Keratinocyte (primary cell): ENCODE results near the gene RAB7B.
A peak's percentile ranks its signal among the peaks of the same experiment; 100 is the strongest.

ENCODE experiments used
- CTCF ChIP-seq, 3 experiments: IDR thresholded peaks in 1 of 3; conservative IDR thresholded peaks in 1 of 3; optimal IDR thresholded peaks in 1 of 3; 2 replicates in 2 of 3; 3 replicates in 1 of 3; pipeline versions ENCODE3 to v1.5.1; 2011; ENCODE audit warnings: low read length in 3 of 3, mild to moderate bottlenecking in 3 of 3, moderate library complexity in 2 of 3, control low read depth in 1 of 3, inconsistent platforms in 1 of 3; ENCODE audit not compliant: insufficient read depth in 2 of 3; ENCODE audit errors: extremely low read depth in 1 of 3
- EZH2 ChIP-seq: IDR thresholded peaks from one replicate; pipeline ENCODE4 v1.6.1; 2012; ENCODE audit warnings: inconsistent platforms, mild to moderate bottlenecking, low read length, moderate library complexity

- peak; percentile 95 to 98 (median 96) for TF ChIP-seq CTCF (optimal IDR thresholded peaks at IDR 0.05 in 1 of 3, IDR thresholded peaks at IDR 0.05 in 1 of 3, conservative IDR thresholded peaks at IDR 0.05 in 1 of 3; ENCODE audit: extremely low read depth in 1 of 3, insufficient read depth in 2 of 3, low read length in 3 of 3)
- TF ChIP-seq EZH2, result no peak
These were observed 25.7 kb downstream of the RAB7B start for GRCh38 chr1:205977402-205978014.
